OCI-LY7 (cell line): ENCODE measurements around the gene RBPMS2.

Experiments
- CTCF ChIP-seq: fragments of 200-600 bp; sonication (generic); conservative IDR thresholded peaks from 2 replicates; pipeline ENCODE4 v1.5.1; 2014; ENCODE audit warnings: mild to moderate bottlenecking, antibody characterized with exemption, low read length, moderate library complexity, mixed read lengths
- EZH2phosphoT487 ChIP-seq: fragments of 200-600 bp; sonication (generic); IDR thresholded peaks from 2 replicates; pipeline ENCODE4 v1.6.1; 2018; ENCODE audit warnings: low read depth, borderline replicate concordance, mild to moderate bottlenecking, mixed run types, antibody characterized with exemption, low read length, moderate library complexity, mixed read lengths

GRCh38 chr15:64690008-64690407 lies 85.4 kb downstream of the RBPMS2 start:
- TF ChIP-seq CTCF (no peak), EZH2phosphoT487 (no peak)
